Islet precursor cell (in vitro differentiated cells): Measurements from ENCODE around the gene CALHM3.

Source experiments
- DNase-seq: peaks from one replicate; pipeline ENCODE4 v3.0.0-alpha.2; 2018

CALHM3 gene

DNA sequence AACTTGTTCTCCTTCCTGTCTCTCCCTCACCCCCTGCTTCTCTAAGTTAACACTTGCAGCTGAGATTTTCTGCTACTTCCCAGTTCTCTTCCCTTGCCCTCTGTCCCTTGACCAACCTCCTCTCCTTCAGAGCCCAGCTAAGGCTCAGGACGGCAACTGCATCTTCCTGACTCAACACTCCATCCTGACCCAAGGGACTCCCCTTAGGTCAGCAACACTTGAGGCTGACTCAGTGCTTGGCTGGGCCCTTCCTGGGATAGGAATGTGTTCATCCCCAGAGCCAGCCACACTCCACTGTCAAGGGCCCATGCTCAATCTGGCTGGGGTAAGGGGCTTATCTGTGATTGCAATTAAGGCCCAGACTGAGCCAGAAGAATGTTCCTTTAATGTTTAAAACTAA, 30.3 kb downstream of the CALHM3 start:
- DNase-seq = peak; percentile 80

DNA sequence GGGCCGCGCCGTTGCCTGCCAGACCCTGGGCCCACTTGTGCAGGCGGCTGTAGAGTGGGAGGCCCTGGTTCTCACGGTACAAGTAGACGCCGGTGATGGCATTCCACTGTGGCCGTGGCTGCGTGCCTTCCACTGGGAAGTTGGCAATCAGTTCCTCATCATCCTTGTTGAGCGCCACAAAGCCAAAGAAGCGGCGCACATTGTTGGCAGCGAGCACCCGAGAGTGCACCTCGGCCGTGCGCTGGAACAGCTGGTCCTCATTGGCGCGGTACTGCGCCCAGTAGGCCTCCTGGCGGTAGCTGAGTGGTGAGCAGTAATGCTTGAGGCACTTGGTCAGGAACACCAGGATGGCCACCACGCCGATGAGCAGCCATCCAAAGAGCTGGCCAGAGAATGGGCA, 31.9 kb downstream of the CALHM3 start:
- DNase-seq = no peak

DNA sequence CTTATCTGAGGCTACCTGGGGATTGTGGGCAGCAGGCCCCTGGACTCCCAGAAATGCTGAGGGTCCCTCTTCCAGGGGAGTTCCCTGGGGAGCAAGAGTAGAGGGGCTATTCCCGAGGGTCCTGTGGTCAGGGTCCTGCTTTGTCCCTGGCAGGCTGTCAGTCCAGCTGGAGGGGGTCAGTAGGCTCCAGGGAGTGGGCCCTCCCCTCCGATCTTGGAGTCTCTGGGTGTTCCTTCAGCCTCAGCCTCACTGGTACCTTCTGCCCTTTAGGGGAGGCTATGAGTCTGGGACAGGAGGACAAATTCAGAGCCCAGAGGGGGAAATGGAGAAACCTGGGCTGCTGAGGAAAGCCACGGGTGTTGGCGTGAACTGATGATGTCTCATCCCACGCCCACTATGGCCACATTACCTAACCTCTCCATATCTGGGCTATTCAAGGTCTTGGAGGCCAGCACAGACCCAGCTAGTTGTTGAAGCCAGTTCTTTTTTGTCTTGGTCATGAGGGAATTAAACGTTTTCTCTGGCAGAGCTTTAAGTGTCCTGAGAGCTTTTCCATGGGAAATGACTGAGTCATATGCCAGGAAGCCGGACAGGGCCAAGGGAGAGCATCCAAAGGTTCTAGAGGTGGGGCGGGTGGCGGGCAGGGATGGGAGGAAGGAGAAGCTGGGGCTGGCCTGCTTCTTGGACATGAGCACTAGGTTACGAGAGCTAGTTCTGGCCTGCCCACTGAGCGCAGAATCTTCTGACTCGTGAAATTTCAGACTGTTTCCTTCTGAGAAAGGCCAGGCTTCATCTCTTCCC, 33.1 kb downstream of the CALHM3 start:
- DNase-seq = no peak

DNA sequence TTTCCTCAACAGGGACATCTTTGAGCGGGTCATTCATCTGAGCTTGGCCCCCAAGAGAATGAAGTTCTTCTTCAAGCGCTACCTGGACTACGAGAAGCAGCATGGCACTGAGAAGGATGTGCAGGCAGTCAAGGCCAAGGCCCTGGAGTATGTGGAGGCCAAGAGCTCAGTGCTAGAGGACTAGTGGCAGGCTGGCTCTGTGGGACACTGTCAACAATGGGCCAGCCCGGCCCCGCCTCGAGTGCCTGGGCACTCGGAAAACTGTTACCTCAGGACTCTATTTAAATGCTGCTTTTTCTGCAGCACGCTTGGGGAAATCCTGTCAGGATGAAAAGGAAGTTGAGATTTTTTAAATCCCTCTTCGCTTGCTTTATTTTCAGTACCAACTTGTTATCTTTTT, 33.7 kb downstream of the CALHM3 start:
- no peak for DNase-seq

DNA sequence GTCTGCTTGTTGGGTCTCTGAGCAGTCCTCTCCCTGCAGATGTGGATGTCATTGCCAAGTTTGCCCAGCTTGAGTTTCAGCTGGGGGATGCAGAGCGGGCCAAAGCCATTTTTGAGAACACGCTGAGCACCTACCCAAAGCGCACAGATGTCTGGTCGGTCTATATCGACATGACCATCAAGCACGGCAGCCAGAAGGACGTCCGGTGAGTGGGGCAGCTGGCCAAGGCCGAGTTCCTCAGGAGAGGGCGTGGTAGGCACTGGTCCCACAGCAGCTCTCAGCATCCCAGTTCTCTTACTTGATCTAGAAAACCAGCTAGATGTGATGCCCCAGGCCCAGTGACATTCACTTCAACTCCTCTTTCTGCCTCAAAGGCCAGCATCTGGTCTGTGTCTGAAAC, 34.6 kb downstream of the CALHM3 start:
- DNase-seq = no peak

DNA sequence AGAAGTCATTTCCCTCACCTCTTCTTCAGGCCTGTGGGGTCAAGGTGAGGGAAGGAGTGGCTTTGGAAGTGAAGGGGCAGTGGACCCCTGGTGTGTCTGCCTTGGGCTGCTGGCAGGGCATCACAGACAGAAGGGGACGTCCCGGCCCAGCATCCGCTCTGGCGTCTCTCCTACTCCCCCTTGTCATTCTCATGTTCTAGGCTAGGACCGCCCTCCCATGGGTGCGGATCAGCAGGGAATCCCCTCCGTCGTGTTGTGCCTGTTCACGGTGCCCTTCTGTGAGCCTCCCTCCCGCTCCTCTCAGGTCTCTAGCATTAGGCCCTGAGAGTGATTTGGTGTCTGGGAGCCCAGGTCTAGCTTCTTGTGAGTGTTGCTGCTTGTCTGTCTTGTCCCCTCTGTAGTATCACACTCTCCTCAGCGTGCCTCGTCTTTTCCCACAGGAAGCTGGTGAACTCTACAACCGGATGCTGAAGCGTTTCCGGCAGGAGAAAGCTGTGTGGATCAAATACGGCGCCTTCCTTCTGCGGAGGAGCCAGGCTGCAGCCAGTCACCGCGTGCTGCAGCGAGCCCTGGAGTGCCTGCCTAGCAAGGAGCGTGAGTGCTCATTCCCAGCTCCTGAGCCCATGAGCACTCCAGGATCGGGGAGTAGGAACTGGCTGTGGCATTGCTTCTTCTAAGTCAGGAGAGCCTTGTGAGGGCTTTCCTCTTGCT, 35.4 kb downstream of the CALHM3 start:
- no peak for DNase-seq

DNA sequence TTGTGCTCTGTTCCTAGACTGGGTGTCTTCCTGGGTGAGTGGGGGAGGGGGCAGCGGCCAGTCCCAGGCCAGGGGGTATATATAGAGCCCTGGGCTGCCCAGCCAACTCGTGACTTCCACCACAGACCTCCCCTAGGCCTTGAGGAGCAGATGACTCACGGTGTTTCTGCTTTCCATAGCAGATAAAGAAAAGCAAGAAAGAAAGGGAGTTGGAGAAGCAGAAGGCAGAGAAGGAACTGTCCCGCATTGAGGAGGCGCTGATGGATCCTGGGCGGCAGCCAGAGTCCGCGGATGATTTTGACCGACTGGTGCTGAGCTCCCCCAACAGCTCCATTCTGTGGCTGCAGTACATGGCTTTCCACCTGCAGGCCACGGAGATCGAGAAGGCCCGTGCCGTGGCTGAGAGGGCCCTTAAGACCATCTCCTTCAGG, 37.0 kb downstream of the CALHM3 start:
- DNase-seq = no peak

DNA sequence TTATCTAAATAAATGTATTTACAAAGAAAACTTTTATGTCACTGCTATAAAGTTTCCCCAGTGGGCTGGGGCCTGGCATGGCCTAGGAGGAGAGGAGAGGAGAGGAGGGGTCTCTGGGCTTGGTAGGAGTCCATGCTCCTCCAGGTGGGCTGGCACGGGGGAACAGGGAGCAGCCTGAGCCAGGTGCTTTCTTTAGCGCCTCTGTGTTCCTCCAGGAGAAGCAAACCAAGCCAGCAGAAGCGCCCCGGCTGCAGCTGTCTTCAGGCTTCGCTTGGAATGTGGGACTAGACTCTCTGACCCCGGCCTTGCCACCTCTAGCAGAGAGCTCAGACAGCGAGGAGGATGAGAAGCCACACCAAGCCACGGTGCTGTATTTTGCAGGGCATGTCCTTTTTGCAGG, 37.4 kb downstream of the CALHM3 start:
- no peak for DNase-seq

DNA sequence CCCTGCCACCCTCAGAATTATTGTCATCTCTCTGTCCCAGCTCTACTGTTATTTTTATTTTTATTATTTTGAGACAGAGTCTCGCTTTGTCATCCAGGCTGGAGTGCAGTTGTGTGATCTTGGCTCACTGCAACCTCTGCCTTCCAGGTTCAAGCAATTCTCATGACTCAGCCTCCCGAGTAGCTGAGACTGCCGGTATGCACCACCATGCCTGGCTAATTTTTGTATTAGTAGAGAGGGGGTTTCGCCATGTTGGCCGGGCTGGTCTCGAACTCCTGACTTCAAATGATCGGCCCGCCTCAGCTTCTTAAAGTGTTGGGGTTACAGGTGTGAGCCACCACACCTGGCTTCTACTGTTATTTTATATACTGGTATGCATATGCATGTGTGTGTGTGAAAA, 37.8 kb downstream of the CALHM3 start:
- DNase-seq = no peak

DNA sequence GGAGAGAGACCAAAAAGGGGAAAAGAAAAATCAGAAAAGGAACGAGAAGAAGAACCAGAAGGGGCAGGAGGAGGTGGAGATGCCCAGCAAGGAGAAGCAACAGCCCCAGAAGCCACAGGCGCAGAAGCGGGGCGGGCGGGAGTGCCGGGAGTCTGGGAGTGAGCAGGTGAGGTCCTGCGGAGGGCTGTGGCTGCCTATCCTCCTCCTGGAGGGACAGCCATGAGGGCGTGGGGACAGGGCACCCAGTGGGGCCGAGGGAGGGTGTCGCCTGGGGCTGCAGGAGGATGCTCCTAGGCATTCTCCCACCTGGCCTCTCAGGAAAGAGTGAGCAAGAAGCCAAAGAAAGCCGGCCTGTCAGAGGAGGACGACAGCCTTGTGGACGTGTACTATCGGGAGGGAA, 38.6 kb downstream of the CALHM3 start:
- no peak for DNase-seq

DNA sequence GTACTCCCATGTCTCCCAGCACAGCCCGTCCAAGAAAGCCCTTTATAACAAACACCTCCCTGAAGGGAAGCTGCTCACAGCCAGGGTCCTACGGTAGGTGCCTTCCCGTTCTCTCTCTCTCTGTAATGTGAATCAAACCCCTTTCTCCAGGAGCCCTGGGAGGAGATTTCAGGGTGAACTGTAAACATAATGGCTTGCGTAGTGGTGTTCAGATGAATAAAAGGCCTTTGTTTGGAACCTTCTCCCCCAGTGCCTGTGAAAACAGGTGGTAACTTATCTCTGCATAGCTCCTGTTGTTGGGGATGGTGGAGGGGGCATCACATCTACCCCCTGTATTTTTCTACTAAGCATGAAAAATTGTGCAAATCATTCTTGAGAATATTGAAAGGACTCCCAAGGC, 39.3 kb downstream of the CALHM3 start:
- no peak for DNase-seq

DNA sequence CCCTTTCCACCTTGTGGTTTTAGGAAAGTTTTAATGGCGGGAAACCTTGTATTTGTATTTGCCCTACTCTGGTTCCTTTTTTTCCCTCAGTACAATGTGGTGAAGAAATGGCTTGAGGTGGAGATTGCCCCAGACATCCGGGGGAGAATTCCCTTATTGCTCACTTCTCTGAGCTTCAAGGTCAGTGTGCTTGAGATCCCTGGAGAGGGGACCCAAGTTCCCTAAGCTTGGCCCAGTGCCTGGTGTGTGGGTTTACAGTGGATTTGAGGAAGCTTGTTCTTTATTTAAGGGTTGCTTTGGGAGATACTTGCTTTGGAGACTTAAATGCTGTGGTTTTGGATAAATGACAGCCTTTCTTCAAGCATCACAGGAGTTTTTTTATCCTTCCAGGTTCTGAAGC, 45.2 kb downstream of the CALHM3 start:
- DNase-seq = no peak

DNA sequence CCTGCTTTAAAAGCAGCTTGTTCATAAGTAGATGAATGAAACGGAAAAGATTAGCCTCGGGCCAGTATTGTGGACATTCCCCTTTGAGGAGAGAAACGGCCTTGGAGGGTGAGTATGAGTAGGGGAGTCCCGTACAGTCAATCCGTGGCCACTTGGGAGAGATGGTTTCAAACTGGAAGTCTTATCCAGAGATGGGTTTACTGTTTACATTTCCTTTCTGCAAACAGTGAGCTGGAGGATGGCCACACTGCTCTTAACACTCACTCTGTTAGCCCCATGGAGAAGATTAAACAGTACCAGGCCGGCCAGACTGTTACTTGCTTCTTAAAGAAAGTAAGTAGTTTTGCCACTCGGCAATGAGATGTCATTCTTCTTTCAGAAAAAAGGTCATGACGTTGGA, 47.1 kb downstream of the CALHM3 start:
- DNase-seq = no peak

DNA sequence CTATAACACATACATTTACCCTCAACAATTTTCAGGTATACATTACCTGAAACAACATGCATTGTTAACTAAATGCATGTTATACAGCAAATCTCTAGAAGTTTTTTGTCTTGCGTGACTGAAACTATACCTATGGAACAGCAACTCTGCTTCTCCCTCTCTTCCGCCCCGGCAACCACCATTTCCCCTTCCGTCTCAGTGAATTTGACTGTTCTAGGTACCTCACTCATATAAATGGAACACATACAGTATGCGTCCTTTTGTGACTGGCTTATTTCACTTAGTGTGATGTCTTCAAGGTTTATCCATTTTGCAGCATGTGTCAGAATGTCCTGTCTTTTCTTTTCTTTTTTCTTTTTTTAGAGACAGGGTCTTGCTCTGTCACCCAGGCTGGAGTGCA, 49.4 kb downstream of the CALHM3 start:
- DNase-seq = no peak

DNA sequence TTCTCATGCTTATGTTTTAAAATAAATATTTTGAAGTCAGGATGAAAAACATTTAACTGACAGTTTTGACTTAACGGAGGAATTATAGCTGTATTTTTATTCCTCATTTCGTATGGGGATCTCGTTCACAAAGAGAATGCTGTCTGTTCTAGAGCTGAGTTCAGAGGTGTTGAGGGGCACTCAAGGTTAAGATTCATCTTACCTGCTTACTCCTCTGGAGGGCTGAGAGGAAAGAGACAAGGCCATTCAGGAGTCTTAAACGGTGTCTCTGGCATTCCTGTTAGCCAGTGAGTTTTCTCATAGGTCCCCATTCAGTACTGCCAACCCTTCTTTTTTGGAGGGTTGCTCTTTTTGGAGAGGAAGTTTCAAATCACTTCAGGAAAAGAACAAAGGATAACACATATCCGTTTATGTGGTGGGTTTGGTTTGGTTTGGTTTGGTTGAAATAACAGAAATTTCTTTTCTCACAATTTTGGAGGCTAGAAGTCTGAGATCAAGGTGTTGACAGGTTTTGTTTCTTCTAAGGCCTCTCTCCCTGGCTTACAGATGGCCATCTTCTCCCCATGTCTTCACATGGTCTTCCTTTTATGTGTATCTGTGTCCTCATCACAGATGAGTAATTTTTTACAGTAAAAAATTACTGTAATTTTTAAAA, 49.9 kb downstream of the CALHM3 start:
- DNase-seq = no peak

DNA sequence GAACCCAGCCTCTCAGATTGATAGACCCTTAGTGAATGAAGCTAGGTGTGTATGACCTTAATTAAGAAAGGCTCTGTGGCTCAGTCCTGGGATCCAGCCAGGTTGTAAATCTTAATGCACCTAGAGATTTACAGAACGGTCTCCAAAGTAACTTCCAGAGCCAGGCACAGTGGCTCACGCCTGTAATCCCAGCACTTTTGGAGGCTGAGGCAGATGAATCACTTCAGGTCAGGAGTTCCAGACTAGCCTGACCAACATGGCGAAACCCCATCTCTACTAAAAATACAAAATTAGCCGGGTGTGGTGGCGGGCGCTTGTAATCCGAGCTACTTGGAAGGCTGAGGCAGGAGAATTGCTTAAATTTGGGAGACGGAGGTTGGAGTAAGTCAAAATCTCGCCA, 51.2 kb downstream of the CALHM3 start:
- no peak for DNase-seq

DNA sequence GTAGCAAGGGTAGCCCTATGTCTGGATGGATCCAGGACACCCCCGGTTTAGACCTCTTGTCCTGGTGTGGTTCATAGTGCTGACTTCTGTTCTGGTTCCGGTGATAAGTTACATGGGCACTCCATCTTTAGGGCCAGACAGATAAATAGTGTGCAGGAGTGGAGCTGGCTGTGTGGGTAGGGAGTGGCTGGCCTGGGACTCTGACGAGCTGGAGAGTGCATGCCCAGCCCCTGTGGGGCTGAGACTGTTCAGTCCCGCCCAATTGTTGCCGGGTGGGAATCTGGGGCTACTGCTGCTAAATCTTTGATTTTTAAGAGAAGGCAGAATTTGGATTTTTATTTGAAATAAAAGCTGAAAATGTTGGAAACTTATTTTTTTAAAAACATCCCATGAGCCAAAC, 55.3 kb downstream of the CALHM3 start:
- DNase-seq = no peak
